ENCODE data around the gene WASHC4. TPM values are rescaled to one million over a fixed set of nuclear protein-coding genes. Genes with fewer than 3 reads are reported as not detected.
"Not testable (repeated sequence)": the region's sequence is repeated elsewhere in the genome, so short reads cannot be mapped to it uniquely, and the experiment has no call there.

WASHC4 gene
- total RNA-seq, 1 donor from 2014 or later = 41.3 TPM

GRCh38 chr12:105157606-105158005 lies 50.1 kb downstream of the WASHC4 start:
- H3K4me3 Mint-ChIP-seq (ENCODE audit: low read depth) = no peak overlapping the region
- no peaks in the 10 kb centered on the region for H3K27me3 Mint-ChIP-seq (ENCODE audit: low read depth)
- H3K27ac Mint-ChIP-seq = no peak overlapping the region
- H3K4me1 Mint-ChIP-seq (ENCODE audit: low read depth) = peaks cover 6% of the 10 kb centered on the region
- no peaks in the 10 kb centered on the region for H3K9me3 Mint-ChIP-seq
- no peak for DNase-seq (ENCODE audit: low spot score)
- intact Hi-C loops (cut with micrococcal nuclease) = no loop called here
- H3K36me3 Mint-ChIP-seq (ENCODE audit: low read depth) = peaks cover 64% of the 10 kb centered on the region

- intact Hi-C loops (cut with micrococcal nuclease) = no loop called here
- no peaks in the 10 kb centered on the region for H3K9me3 Mint-ChIP-seq
- peak overlapping the region; percentile 3 for H3K27ac Mint-ChIP-seq
- no peaks in the 10 kb centered on the region for H3K27me3 Mint-ChIP-seq (ENCODE audit: low read depth)
- DNase-seq (ENCODE audit: low spot score) = no peak
- H3K36me3 Mint-ChIP-seq (ENCODE audit: low read depth) = peaks cover 70% of the 10 kb centered on the region
- no peak overlapping the region for H3K4me3 Mint-ChIP-seq (ENCODE audit: low read depth)
- peaks cover 9% of the 10 kb centered on the region for H3K4me1 Mint-ChIP-seq (ENCODE audit: low read depth)
These were observed 51.3 kb downstream of the WASHC4 start for GRCh38 chr12:105158876-105159275.

- Mint-ChIP-seq H3K4me3 (ENCODE audit: low read depth) (no peak overlapping the region), H3K36me3 (ENCODE audit: low read depth) (peaks cover 66% of the 10 kb centered on the region), H3K4me1 (ENCODE audit: low read depth) (peaks cover 10% of the 10 kb centered on the region), H3K9me3 (no peaks in the 10 kb centered on the region), H3K27me3 (ENCODE audit: low read depth) (no peaks in the 10 kb centered on the region), H3K27ac (no peak overlapping the region)
- DNase-seq (ENCODE audit: low spot score) = no peak
- intact Hi-C loops (cut with micrococcal nuclease) = no loop called here
These were observed 54.6 kb downstream of the WASHC4 start for GRCh38 chr12:105162174-105162573.

GRCh38 chr12:105164068-105164467 lies 56.5 kb downstream of the WASHC4 start:
- Mint-ChIP-seq H3K4me3 (ENCODE audit: low read depth) (no peak overlapping the region), H3K27ac (no peak overlapping the region), H3K36me3 (ENCODE audit: low read depth) (peaks cover 60% of the 10 kb centered on the region), H3K9me3 (no peaks in the 10 kb centered on the region), H3K27me3 (ENCODE audit: low read depth) (no peaks in the 10 kb centered on the region), H3K4me1 (ENCODE audit: low read depth) (peaks cover 6% of the 10 kb centered on the region)
- DNase-seq (ENCODE audit: low spot score) = no peak
- intact Hi-C loops (cut with micrococcal nuclease) = no loop called here

- Mint-ChIP-seq H3K27me3 (ENCODE audit: low read depth) (no peaks in the 10 kb centered on the region), H3K27ac (no peak overlapping the region), H3K36me3 (ENCODE audit: low read depth) (peaks cover 55% of the 10 kb centered on the region), H3K9me3 (no peaks in the 10 kb centered on the region), H3K4me3 (ENCODE audit: low read depth) (no peak overlapping the region), H3K4me1 (ENCODE audit: low read depth) (peaks cover 11% of the 10 kb centered on the region)
- DNase-seq (ENCODE audit: low spot score) = no peak
- intact Hi-C loops (cut with micrococcal nuclease) = no loop called here
These were observed 59.2 kb downstream of the WASHC4 start for GRCh38 chr12:105166736-105167135.

- H3K4me1 Mint-ChIP-seq (ENCODE audit: low read depth) = peaks cover 11% of the 10 kb centered on the region
- H3K9me3 Mint-ChIP-seq = no peaks in the 10 kb centered on the region
- no peak overlapping the region for H3K27ac Mint-ChIP-seq
- no peak for DNase-seq (ENCODE audit: low spot score)
- no peak overlapping the region for H3K4me3 Mint-ChIP-seq (ENCODE audit: low read depth)
- no peaks in the 10 kb centered on the region for H3K27me3 Mint-ChIP-seq (ENCODE audit: low read depth)
- H3K36me3 Mint-ChIP-seq (ENCODE audit: low read depth) = peaks cover 51% of the 10 kb centered on the region
- intact Hi-C loops (cut with micrococcal nuclease) = no loop called here
These were observed 59.8 kb downstream of the WASHC4 start for GRCh38 chr12:105167346-105167745.

- no peak for DNase-seq (ENCODE audit: low spot score)
- peaks cover 13% of the 10 kb centered on the region for H3K4me1 Mint-ChIP-seq (ENCODE audit: low read depth)
- no peak overlapping the region for H3K4me3 Mint-ChIP-seq (ENCODE audit: low read depth)
- no peaks in the 10 kb centered on the region for H3K27me3 Mint-ChIP-seq (ENCODE audit: low read depth)
- H3K9me3 Mint-ChIP-seq = no peaks in the 10 kb centered on the region
- peaks cover 54% of the 10 kb centered on the region for H3K36me3 Mint-ChIP-seq (ENCODE audit: low read depth)
- intact Hi-C loops (cut with micrococcal nuclease) = no loop called here
- no peak overlapping the region for H3K27ac Mint-ChIP-seq
These were observed 60.5 kb downstream of the WASHC4 start for GRCh38 chr12:105168006-105168405.

GRCh38 chr12:105170139-105170538 lies 62.6 kb downstream of the WASHC4 start:
- Mint-ChIP-seq H3K27me3 (ENCODE audit: low read depth) (no peaks in the 10 kb centered on the region), H3K4me1 (ENCODE audit: low read depth) (peaks cover 9% of the 10 kb centered on the region), H3K27ac (no peak overlapping the region), H3K4me3 (ENCODE audit: low read depth) (no peak overlapping the region), H3K36me3 (ENCODE audit: low read depth) (peaks cover 44% of the 10 kb centered on the region), H3K9me3 (no peaks in the 10 kb centered on the region)
- intact Hi-C loops (cut with micrococcal nuclease) = no loop called here
- no peak for DNase-seq (ENCODE audit: low spot score)

GRCh38 chr12:105171691-105172436 lies 64.3 kb downstream of the WASHC4 start:
- no peak overlapping the region for H3K27ac Mint-ChIP-seq
- no peaks in the 10 kb centered on the region for H3K9me3 Mint-ChIP-seq
- intact Hi-C loops (cut with micrococcal nuclease) = no loop called here
- H3K27me3 Mint-ChIP-seq (ENCODE audit: low read depth) = no peaks in the 10 kb centered on the region
- H3K4me3 Mint-ChIP-seq (ENCODE audit: low read depth) = no peak overlapping the region
- peaks cover 58% of the 10 kb centered on the region for H3K36me3 Mint-ChIP-seq (ENCODE audit: low read depth)
- peaks cover 25% of the 10 kb centered on the region for H3K4me1 Mint-ChIP-seq (ENCODE audit: low read depth)
- DNase-seq (ENCODE audit: low spot score) = no peak

- peak overlapping the region; percentile 1 for H3K27ac Mint-ChIP-seq
- peaks cover 66% of the 10 kb centered on the region for H3K36me3 Mint-ChIP-seq (ENCODE audit: low read depth)
- no peak overlapping the region for H3K4me3 Mint-ChIP-seq (ENCODE audit: low read depth)
- DNase-seq (ENCODE audit: low spot score) = no peak
- H3K9me3 Mint-ChIP-seq = peaks cover 14% of the 10 kb centered on the region
- no peaks in the 10 kb centered on the region for H3K27me3 Mint-ChIP-seq (ENCODE audit: low read depth)
- peaks cover 21% of the 10 kb centered on the region for H3K4me1 Mint-ChIP-seq (ENCODE audit: low read depth)
- intact Hi-C loops (cut with micrococcal nuclease) = loop anchor here (5.0 kb wide), 1 partner anchor 62 kb away; the partner anchor contains the start of gene APPL2
These were observed 68.0 kb downstream of the WASHC4 start for GRCh38 chr12:105175397-105175990.

GRCh38 chr12:105177208-105177607 lies 69.7 kb downstream of the WASHC4 start:
- H3K4me3 Mint-ChIP-seq (ENCODE audit: low read depth) = no peak overlapping the region
- intact Hi-C loops (cut with micrococcal nuclease) = loop anchor here (5.0 kb wide), 1 partner anchor 60 kb away; the partner anchor contains the start of gene APPL2
- peaks cover 18% of the 10 kb centered on the region for H3K4me1 Mint-ChIP-seq (ENCODE audit: low read depth)
- H3K9me3 Mint-ChIP-seq = peaks cover 26% of the 10 kb centered on the region
- H3K27me3 Mint-ChIP-seq (ENCODE audit: low read depth) = no peaks in the 10 kb centered on the region
- no peak overlapping the region for H3K27ac Mint-ChIP-seq
- DNase-seq (ENCODE audit: low spot score) = no peak
- peaks cover 80% of the 10 kb centered on the region for H3K36me3 Mint-ChIP-seq (ENCODE audit: low read depth)

GRCh38 chr12:105179114-105179513 lies 71.6 kb downstream of the WASHC4 start:
- Mint-ChIP-seq H3K4me1 (ENCODE audit: low read depth) (peaks cover 23% of the 10 kb centered on the region), H3K9me3 (peaks cover 43% of the 10 kb centered on the region), H3K36me3 (ENCODE audit: low read depth) (peaks cover 89% of the 10 kb centered on the region)
- intact Hi-C loops (cut with micrococcal nuclease) = loop anchor here (5.0 kb wide), 1 partner anchor 58 kb away; the partner anchor contains the start of gene APPL2
- not testable (repeated sequence) for H3K27me3 Mint-ChIP-seq (ENCODE audit: low read depth); H3K4me3 Mint-ChIP-seq (ENCODE audit: low read depth); DNase-seq (ENCODE audit: low spot score); H3K27ac Mint-ChIP-seq

- intact Hi-C loops (cut with micrococcal nuclease); H3K4me1 Mint-ChIP-seq (ENCODE audit: low read depth): not testable (repeated sequence)
- H3K27ac Mint-ChIP-seq = peak overlapping the region; percentile 22
These were observed 75.9 kb downstream of the WASHC4 start for GRCh38 chr12:105183406-105183805.

More at GRCh38 chr12:105183406-105183805, 75.9 kb downstream of the WASHC4 start:
- H3K4me3 Mint-ChIP-seq (ENCODE audit: low read depth); DNase-seq (ENCODE audit: low spot score); H3K27me3 Mint-ChIP-seq (ENCODE audit: low read depth): not testable (repeated sequence)
- Mint-ChIP-seq H3K9me3 (peaks cover 43% of the 10 kb centered on the region), H3K36me3 (ENCODE audit: low read depth) (peaks cover 83% of the 10 kb centered on the region)
